ENCODE results near the gene CYB5R3.
"Not testable (repeated sequence)": the region's sequence is repeated elsewhere in the genome, so short reads cannot be mapped to it uniquely, and the experiment has no call there.

The CYB5R3 gene

GRCh38 chr22:42596336-42596735 is 52.9 kb downstream of the CYB5R3 start:
- no peak for DNase-seq

GRCh38 chr22:42595434-42595833 is 53.8 kb downstream of the CYB5R3 start:
- DNase-seq, result no peak

- no peak for DNase-seq
These were observed 57.2 kb downstream of the CYB5R3 start for GRCh38 chr22:42591987-42592386.

- no peak for DNase-seq
These were observed 61.5 kb downstream of the CYB5R3 start for GRCh38 chr22:42587588-42588175.

GRCh38 chr22:42586381-42586780 is 62.8 kb downstream of the CYB5R3 start:
- no peak for DNase-seq

- no peak for DNase-seq
These were observed 64.1 kb downstream of the CYB5R3 start for GRCh38 chr22:42585096-42585495.

GRCh38 chr22:42584364-42584940 is 64.7 kb downstream of the CYB5R3 start:
- DNase-seq, result no peak

- no peak for DNase-seq
These were observed 66.2 kb downstream of the CYB5R3 start for GRCh38 chr22:42582987-42583386.

GRCh38 chr22:42581762-42582716 is 67.2 kb downstream of the CYB5R3 start:
- DNase-seq, result peak; percentile 81

- DNase-seq, result not testable (repeated sequence)
These were observed 67.9 kb downstream of the CYB5R3 start for GRCh38 chr22:42581194-42581761.

GRCh38 chr22:42580040-42580439 is 69.2 kb downstream of the CYB5R3 start:
- not testable (repeated sequence) for DNase-seq

GRCh38 chr22:42577623-42578240 is 71.5 kb downstream of the CYB5R3 start:
- no peak for DNase-seq

GRCh38 chr22:42577141-42577540 is 72.1 kb downstream of the CYB5R3 start:
- not testable (repeated sequence) for DNase-seq

- not testable (repeated sequence) for DNase-seq
These were observed 73.1 kb downstream of the CYB5R3 start for GRCh38 chr22:42575996-42576574.

GRCh38 chr22:42574468-42574867 is 74.7 kb downstream of the CYB5R3 start:
- not testable (repeated sequence) for DNase-seq

GRCh38 chr22:42574046-42574445 is 75.1 kb downstream of the CYB5R3 start:
- not testable (repeated sequence) for DNase-seq

GRCh38 chr22:42571068-42571467 is 78.1 kb downstream of the CYB5R3 start:
- not testable (repeated sequence) for DNase-seq

- not testable (repeated sequence) for DNase-seq
These were observed 78.6 kb downstream of the CYB5R3 start for GRCh38 chr22:42570580-42570979.

- not testable (repeated sequence) for DNase-seq
These were observed 81.2 kb downstream of the CYB5R3 start for GRCh38 chr22:42567950-42568349.
